Peyer's patch (tissue), 4 donors: ENCODE measurements around the gene MORN3.
"Not testable (repeated sequence)": the region's sequence is repeated elsewhere in the genome, so short reads cannot be mapped to it uniquely, and the experiment has no call there.

Experiments
- CTCF ChIP-seq, 6 experiments: fragments of 450-650 bp in 4 of 6; fragments of 200-600 bp in 2 of 6; sonication (generic) in 1 of 6; IDR thresholded peaks; one replicate each; pipeline ENCODE4 v1.5.1; 2017 to 2019; ENCODE audit warnings: antibody characterized with exemption in 6 of 6, mild to moderate bottlenecking in 3 of 6, moderate library complexity in 1 of 6
- POLR2A ChIP-seq, 2 donors: fragments of 450-650 bp; IDR thresholded peaks; one replicate each; pipeline ENCODE4 v1.5.1; 2017; ENCODE audit warnings: antibody characterized with exemption in 2 of 2, mild to moderate bottlenecking in 2 of 2, moderate library complexity in 2 of 2

- not testable (repeated sequence) for TF ChIP-seq CTCF, POLR2A (IDR thresholded peaks at IDR 0.05)
Observed at GRCh38 chr12:121679661-121680197, 10.3 kb upstream of the MORN3 start.
